Astrocyte (in vitro differentiated cells and primary cell): ENCODE data around the gene USP9Y. TPM values are rescaled to one million over a fixed set of nuclear protein-coding genes. Genes with fewer than 3 reads are reported as not detected.

Source experiments
- DNase-seq: peaks from one replicate; pipeline ENCODE4 v3.0.0-alpha.2; 2010; ENCODE audit warnings: low read depth
- FAIRE-seq: peaks from 2 replicates; lab custom pipeline; 2011; peaks lifted over from hg19 to GRCh38; lab: Jason Lieb, UNC
- H2AFZ ChIP-seq: 2 replicates; pipeline ENCODE4 v1.6.0; 2012; ENCODE audit warnings: low read depth, low read length, inconsistent platforms
- H3K27ac ChIP-seq: 2 replicates; pipeline ENCODE4 v1.5.1; 2011; ENCODE audit warnings: low read depth, low read length, inconsistent platforms
- H3K27me3 ChIP-seq: 2 replicates; pipeline ENCODE4 v1.6.0; 2011; ENCODE audit warnings: low read length, inconsistent platforms; ENCODE audit not compliant: insufficient read depth
- H3K36me3 ChIP-seq: 2 replicates; pipeline ENCODE4 v1.5.1; 2011; ENCODE audit warnings: low read length, inconsistent platforms; ENCODE audit not compliant: insufficient read depth
- H3K4me1 ChIP-seq: 2 replicates; pipeline ENCODE4 v1.5.1; 2011; ENCODE audit warnings: low read length, inconsistent platforms; ENCODE audit not compliant: insufficient read depth
- H3K4me2 ChIP-seq: 2 replicates; pipeline ENCODE4 v1.6.0; 2012; ENCODE audit warnings: low read length, inconsistent platforms
- H3K4me3 ChIP-seq: 2 replicates; pipeline ENCODE4 v1.5.1; 2011; ENCODE audit warnings: low read depth, mild to moderate bottlenecking, low read length, inconsistent platforms; ENCODE audit not compliant: insufficient read depth
- H3K79me2 ChIP-seq: 2 replicates; pipeline ENCODE4 v1.6.0; 2012; ENCODE audit warnings: mild to moderate bottlenecking, low read length, inconsistent platforms; ENCODE audit not compliant: insufficient read depth
- H3K9ac ChIP-seq: 2 replicates; pipeline ENCODE4 v1.6.0; 2012; ENCODE audit warnings: mild to moderate bottlenecking, low read length, inconsistent platforms
- H3K9me3 ChIP-seq: 2 replicates; pipeline ENCODE4 v1.5.1; 2012; ENCODE audit warnings: low read depth, mild to moderate bottlenecking, low read length, inconsistent platforms; ENCODE audit not compliant: insufficient read depth
- H4K20me1 ChIP-seq: 2 replicates; pipeline ENCODE4 v1.6.0; 2012; ENCODE audit warnings: low read length, inconsistent platforms; ENCODE audit not compliant: insufficient read depth
- H3K27ac Mint-ChIP-seq: one replicate; pipeline ENCODE4 v1.8.0; 2021; ENCODE audit warnings: mild to moderate bottlenecking, mixed read lengths; ENCODE audit not compliant: unreplicated experiment
- H3K27me3 Mint-ChIP-seq: one replicate; pipeline ENCODE4 v1.8.0; 2021; ENCODE audit warnings: low read depth, mixed read lengths; ENCODE audit not compliant: unreplicated experiment
- H3K36me3 Mint-ChIP-seq: one replicate; pipeline ENCODE4 v1.8.0; 2021; ENCODE audit warnings: low read depth, mixed read lengths; ENCODE audit not compliant: unreplicated experiment
- H3K4me1 Mint-ChIP-seq: one replicate; pipeline ENCODE4 v1.8.0; 2021; ENCODE audit warnings: low read depth, mixed read lengths; ENCODE audit not compliant: unreplicated experiment
- H3K4me3 Mint-ChIP-seq: one replicate; pipeline ENCODE4 v1.8.0; 2021; ENCODE audit warnings: mild to moderate bottlenecking, moderate library complexity, mixed read lengths; ENCODE audit not compliant: unreplicated experiment
- H3K9me3 Mint-ChIP-seq: one replicate; pipeline ENCODE4 v1.8.0; 2021; ENCODE audit warnings: mild to moderate bottlenecking, mixed read lengths; ENCODE audit not compliant: unreplicated experiment
- CTCF ChIP-seq: IDR thresholded peaks from 2 replicates; pipeline ENCODE4 v1.5.1; 2011; ENCODE audit warnings: low read depth, mild to moderate bottlenecking, inconsistent platforms, low read length, moderate library complexity; ENCODE audit not compliant: insufficient read depth
- EZH2 ChIP-seq: IDR thresholded peaks from 2 replicates; pipeline ENCODE4 v1.6.1; 2012; ENCODE audit warnings: mild to moderate bottlenecking, low read length, inconsistent platforms; ENCODE audit not compliant: insufficient read depth
- total RNA-seq: library from RNA; stranded (reverse); gene quantifications from 2 replicates; pipeline ENCODE4 v1.2.1, GENCODE V29; 2021

The USP9Y gene
- total RNA-seq, 1 donor from 2014 or later, result 23.6 TPM

GRCh38 chrY:12700087-12700486 is 944 bp upstream of the USP9Y start:
- peaks cover 7% of the 10 kb centered on the region for H3K36me3 Mint-ChIP-seq
- no peaks in the 10 kb centered on the region for H4K20me1 ChIP-seq
- no peak overlapping the region for H3K4me3 ChIP-seq
- peaks cover under 1% of the 10 kb centered on the region for H3K79me2 ChIP-seq
- H3K36me3 ChIP-seq, result no peaks in the 10 kb centered on the region
- peaks cover 8% of the 10 kb centered on the region for H3K4me1 Mint-ChIP-seq
- H3K4me1 ChIP-seq, result no peaks in the 10 kb centered on the region
- H3K9me3 Mint-ChIP-seq, result peaks cover 2% of the 10 kb centered on the region
- no peaks in the 10 kb centered on the region for H3K27me3 Mint-ChIP-seq
- H3K27ac Mint-ChIP-seq, result no peak overlapping the region
- no peak overlapping the region for H3K27ac ChIP-seq
- no peak overlapping the region for H2AFZ ChIP-seq
- no peaks in the 10 kb centered on the region for H3K9me3 ChIP-seq
- no peak overlapping the region for H3K4me2 ChIP-seq
- FAIRE-seq (no peak), DNase-seq (no peak)
- H3K27me3 ChIP-seq, result no peaks in the 10 kb centered on the region
- no peak for TF ChIP-seq CTCF
- no peak for TF ChIP-seq EZH2
- H3K9ac ChIP-seq, result no peak overlapping the region
- H3K4me3 Mint-ChIP-seq, result no peak overlapping the region

GRCh38 chrY:12702174-12702573 is 1.1 kb downstream of the USP9Y start:
- no peak overlapping the region for H3K4me3 Mint-ChIP-seq
- TF ChIP-seq CTCF (no peak), EZH2 (no peak)
- Histone ChIP-seq H3K27ac (no peak overlapping the region), H3K27me3 (no peaks in the 10 kb centered on the region), H4K20me1 (peaks cover 4% of the 10 kb centered on the region), H3K36me3 (no peaks in the 10 kb centered on the region), H3K4me3 (no peak overlapping the region), H3K4me2 (no peak overlapping the region), H3K79me2 (peaks cover 13% of the 10 kb centered on the region), H3K9ac (no peak overlapping the region), H2AFZ (no peak overlapping the region), H3K9me3 (no peaks in the 10 kb centered on the region), H3K4me1 (no peaks in the 10 kb centered on the region)
- H3K9me3 Mint-ChIP-seq, result peaks cover 2% of the 10 kb centered on the region
- FAIRE-seq (no peak), DNase-seq (no peak)
- peaks cover 7% of the 10 kb centered on the region for H3K36me3 Mint-ChIP-seq
- H3K27me3 Mint-ChIP-seq, result no peaks in the 10 kb centered on the region
- H3K27ac Mint-ChIP-seq, result peak overlapping the region; percentile 69
- H3K4me1 Mint-ChIP-seq, result peaks cover 8% of the 10 kb centered on the region

GRCh38 chrY:12710460-12710859 is 9.4 kb downstream of the USP9Y start:
- H3K9me3 ChIP-seq, result no peaks in the 10 kb centered on the region
- H3K4me1 Mint-ChIP-seq, result peaks cover 2% of the 10 kb centered on the region
- no peak overlapping the region for H3K27ac ChIP-seq
- peaks cover 3% of the 10 kb centered on the region for H3K36me3 Mint-ChIP-seq
- H3K4me3 Mint-ChIP-seq, result no peak overlapping the region
- no peak overlapping the region for H3K9ac ChIP-seq
- H3K9me3 Mint-ChIP-seq, result no peaks in the 10 kb centered on the region
- no peak for FAIRE-seq
- H3K4me2 ChIP-seq, result no peak overlapping the region
- DNase-seq, result no peak
- TF ChIP-seq EZH2 (no peak), CTCF (no peak)
- H3K27ac Mint-ChIP-seq, result no peak overlapping the region
- H3K27me3 ChIP-seq, result no peaks in the 10 kb centered on the region
- H3K4me1 ChIP-seq, result no peaks in the 10 kb centered on the region
- H3K79me2 ChIP-seq, result peaks cover 29% of the 10 kb centered on the region
- H4K20me1 ChIP-seq, result peaks cover 16% of the 10 kb centered on the region
- no peak overlapping the region for H2AFZ ChIP-seq
- no peaks in the 10 kb centered on the region for H3K27me3 Mint-ChIP-seq
- peaks cover 3% of the 10 kb centered on the region for H3K36me3 ChIP-seq
- H3K4me3 ChIP-seq, result no peak overlapping the region
